HuH-7.5 (cell line): ENCODE data around the gene CCDC175.

Source experiments
- DNase-seq: peaks from one replicate; pipeline ENCODE4 v3.0.0; 2011; ENCODE audit warnings: low spot score

The CCDC175 gene

GRCh38 chr14:59540852-59541251 is 35.8 kb downstream of the CCDC175 start:
- DNase-seq: no peak

GRCh38 chr14:59538936-59539335 is 37.7 kb downstream of the CCDC175 start:
- DNase-seq: no peak

- no peak for DNase-seq
Observed at GRCh38 chr14:59537476-59537875, 39.1 kb downstream of the CCDC175 start.

- DNase-seq: no peak
Observed at GRCh38 chr14:59534361-59534987, 42.1 kb downstream of the CCDC175 start.

GRCh38 chr14:59532419-59532818 is 44.2 kb downstream of the CCDC175 start:
- no peak for DNase-seq

GRCh38 chr14:59530349-59530748 is 46.3 kb downstream of the CCDC175 start:
- no peak for DNase-seq

GRCh38 chr14:59529189-59529588 is 47.4 kb downstream of the CCDC175 start:
- no peak for DNase-seq

GRCh38 chr14:59520224-59520623 is 56.4 kb downstream of the CCDC175 start:
- no peak for DNase-seq

- no peak for DNase-seq
Observed at GRCh38 chr14:59511916-59512575, 64.6 kb downstream of the CCDC175 start.

- DNase-seq: no peak
Observed at GRCh38 chr14:59510966-59511365, 65.6 kb downstream of the CCDC175 start.

GRCh38 chr14:59510001-59510400 is 66.6 kb downstream of the CCDC175 start:
- DNase-seq: no peak

GRCh38 chr14:59509101-59509500 is 67.5 kb downstream of the CCDC175 start:
- no peak for DNase-seq

GRCh38 chr14:59507752-59508103 is 68.9 kb downstream of the CCDC175 start:
- no peak for DNase-seq

GRCh38 chr14:59507063-59507751 is 69.4 kb downstream of the CCDC175 start:
- peak; percentile 13 for DNase-seq

- DNase-seq: no peak
Observed at GRCh38 chr14:59503256-59503655, 73.4 kb downstream of the CCDC175 start.

- no peak for DNase-seq
Observed at GRCh38 chr14:59500732-59501131, 75.9 kb downstream of the CCDC175 start.

- DNase-seq: no peak
Observed at GRCh38 chr14:59492384-59492783, 84.2 kb downstream of the CCDC175 start.

- DNase-seq: no peak
Observed at GRCh38 chr14:59490756-59491155, 85.9 kb downstream of the CCDC175 start.

GRCh38 chr14:59484639-59485175 is 91.9 kb downstream of the CCDC175 start:
- DNase-seq: no peak

- DNase-seq: peak; percentile 84
Observed at GRCh38 chr14:59483819-59484638, 92.6 kb downstream of the CCDC175 start, which contains the start of the genes JKAMP and L3HYPDH. JKAMP (plus strand) TSS chr14:59484517; CDS start chr14:59484590, 73 bp downstream. L3HYPDH (minus strand) TSS chr14:59484408; CDS start chr14:59484316, 92 bp downstream.

- DNase-seq: peak; percentile 30
Observed at GRCh38 chr14:59483363-59483762, 93.2 kb downstream of the CCDC175 start.
